ENCODE measurements around the gene PIEZO1. TPM values are rescaled to one million over a fixed set of nuclear protein-coding genes. Genes with fewer than 3 reads are reported as not detected.

The PIEZO1 gene
- total and polyA plus RNA-seq, 2 donors from 2014 or later: 103 to 124 TPM

DNA sequence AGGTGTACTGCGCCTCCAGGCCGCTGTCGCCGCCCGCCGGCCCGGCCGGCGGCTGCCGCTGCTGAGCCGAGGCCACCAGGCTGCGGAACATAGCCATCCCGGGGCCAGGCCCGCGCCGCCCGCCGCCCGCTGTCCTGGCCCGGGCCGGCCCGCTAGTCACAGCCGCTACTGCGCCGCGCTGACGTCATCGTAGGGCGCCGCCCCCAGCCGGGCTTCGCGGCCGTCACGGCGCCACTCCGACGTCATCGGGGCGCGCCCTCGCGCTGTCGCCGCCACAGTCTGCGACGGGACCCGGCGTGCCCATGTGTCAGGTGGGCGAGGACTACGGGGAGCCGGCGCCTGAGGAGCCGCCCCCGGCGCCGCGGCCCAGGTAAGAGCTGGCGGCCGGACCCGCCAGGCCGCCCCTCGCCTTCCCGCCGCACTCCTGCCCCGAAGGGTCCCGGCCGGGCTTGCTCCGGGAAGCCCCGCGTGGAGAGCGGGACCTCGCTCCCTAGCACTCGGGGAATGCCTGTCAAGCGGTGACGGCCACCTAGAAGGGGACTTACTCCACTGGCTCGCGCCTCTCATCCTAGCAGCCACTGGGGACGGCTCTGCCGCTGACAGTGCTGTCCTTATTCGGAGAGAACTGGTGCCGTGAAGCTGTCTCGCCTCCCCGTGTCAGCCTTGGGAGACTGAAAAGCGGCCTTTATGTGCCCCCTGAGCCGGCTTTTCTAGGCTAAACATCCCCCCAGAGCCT, 78.6 kb downstream of the PIEZO1 start, which contains the start of the genes CTU2 and RNF166:
Gene CTU2 (plus strand): TSS at position 275 of the 736 bp plus-strand sequence. CDS start 28 bp downstream, at position 303.
Gene RNF166 (minus strand): TSS at position 180 of the 736 bp plus-strand sequence. CDS start 83 bp downstream, at position 97.
- DNase-seq (peak; percentile 88 to 97 (median 92)), FAIRE-seq (no peak)
- Histone ChIP-seq H3K27me3 (ENCODE audit: control insufficient read depth, insufficient read depth, low read length) (no peaks in the 10 kb centered on the region), H3K27ac (ENCODE audit: low read depth in 2 of 2, low read length in 2 of 2) (peak within 1 kb of the TSS; percentile 47 to 51), H3K4me1 (ENCODE audit: control insufficient read depth in 2 of 3, insufficient read depth in 2 of 3, low read depth in 1 of 3, low read length in 3 of 3) (peaks cover 0 to 27% (median 7%) of the 10 kb centered on the region in 3 donors), H3K4me3 (ENCODE audit: low read length in 3 of 3) (peak within 1 kb of the TSS; percentile 79 to 95 (median 94)), H3K9ac (ENCODE audit: low read length in 3 of 3) (peak within 1 kb of the TSS; percentile 44 to 86 (median 85)), H3K36me3 (ENCODE audit: control insufficient read depth in 2 of 3, insufficient read depth in 3 of 3, low read length in 3 of 3) (no peaks in the 10 kb centered on the region), H3K9me3 (ENCODE audit: control insufficient read depth in 2 of 3, insufficient read depth in 1 of 3, low read length in 3 of 3) (no peaks in the 10 kb centered on the region)
- TF ChIP-seq, protein P1, sequence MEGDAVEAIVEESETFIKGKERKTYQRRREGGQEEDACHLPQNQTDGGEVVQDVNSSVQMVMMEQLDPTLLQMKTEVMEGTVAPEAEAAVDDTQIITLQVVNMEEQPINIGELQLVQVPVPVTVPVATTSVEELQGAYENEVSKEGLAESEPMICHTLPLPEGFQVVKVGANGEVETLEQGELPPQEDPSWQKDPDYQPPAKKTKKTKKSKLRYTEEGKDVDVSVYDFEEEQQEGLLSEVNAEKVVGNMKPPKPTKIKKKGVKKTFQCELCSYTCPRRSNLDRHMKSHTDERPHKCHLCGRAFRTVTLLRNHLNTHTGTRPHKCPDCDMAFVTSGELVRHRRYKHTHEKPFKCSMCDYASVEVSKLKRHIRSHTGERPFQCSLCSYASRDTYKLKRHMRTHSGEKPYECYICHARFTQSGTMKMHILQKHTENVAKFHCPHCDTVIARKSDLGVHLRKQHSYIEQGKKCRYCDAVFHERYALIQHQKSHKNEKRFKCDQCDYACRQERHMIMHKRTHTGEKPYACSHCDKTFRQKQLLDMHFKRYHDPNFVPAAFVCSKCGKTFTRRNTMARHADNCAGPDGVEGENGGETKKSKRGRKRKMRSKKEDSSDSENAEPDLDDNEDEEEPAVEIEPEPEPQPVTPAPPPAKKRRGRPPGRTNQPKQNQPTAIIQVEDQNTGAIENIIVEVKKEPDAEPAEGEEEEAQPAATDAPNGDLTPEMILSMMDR (IDR thresholded peaks at IDR 0.05; ENCODE audit: borderline replicate concordance, extremely low read depth, insufficient read depth): peak; percentile 15
- intact Hi-C loops (cut with DNase I): no loop called here

DNA sequence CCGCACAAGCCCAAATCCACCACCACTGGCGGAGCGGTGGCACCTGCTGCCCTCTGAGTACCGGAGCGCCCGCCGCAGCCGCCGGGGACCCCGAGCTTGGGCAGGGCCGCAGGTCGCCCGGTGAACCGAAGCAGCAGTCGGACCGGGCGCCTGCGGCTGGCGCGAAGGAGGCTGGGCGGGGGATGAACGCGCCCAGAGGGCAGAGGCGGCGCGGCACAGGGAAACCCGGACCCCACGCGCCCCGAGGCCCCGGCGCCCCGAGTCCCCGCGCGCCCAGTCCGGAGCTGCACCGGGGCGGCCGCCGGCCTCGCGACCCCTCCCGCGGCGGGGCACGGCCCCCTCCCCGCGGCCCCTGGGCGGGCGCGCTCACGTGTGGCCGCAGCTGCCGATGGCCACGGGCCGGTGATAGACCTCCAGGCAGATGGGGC, 79.2 kb downstream of the PIEZO1 start:
- Histone ChIP-seq H3K27me3 (ENCODE audit: control insufficient read depth, insufficient read depth, low read length) (no peaks in the 10 kb centered on the region), H3K27ac (ENCODE audit: low read depth in 2 of 2, low read length in 2 of 2) (no peak overlapping the region), H3K9me3 (ENCODE audit: control insufficient read depth in 2 of 3, insufficient read depth in 1 of 3, low read length in 3 of 3) (no peaks in the 10 kb centered on the region), H3K36me3 (ENCODE audit: control insufficient read depth in 2 of 3, insufficient read depth in 3 of 3, low read length in 3 of 3) (no peaks in the 10 kb centered on the region), H3K9ac (ENCODE audit: low read length in 3 of 3) (peak overlapping the region; percentile 27 to 64 (median 48)), H3K4me1 (ENCODE audit: control insufficient read depth in 2 of 3, insufficient read depth in 2 of 3, low read depth in 1 of 3, low read length in 3 of 3) (peaks cover 0 to 29% (median 7%) of the 10 kb centered on the region in 3 donors), H3K4me3 (ENCODE audit: low read length in 3 of 3) (peak overlapping the region; percentile 53 to 95 (median 69))
- FAIRE-seq (no peak), DNase-seq (peak in 2 of 5 donors; percentile 27 to 31)
- intact Hi-C loops (cut with DNase I): no loop called here
- TF ChIP-seq, protein P1 (IDR thresholded peaks at IDR 0.05; ENCODE audit: borderline replicate concordance, extremely low read depth, insufficient read depth): no peak

DNA sequence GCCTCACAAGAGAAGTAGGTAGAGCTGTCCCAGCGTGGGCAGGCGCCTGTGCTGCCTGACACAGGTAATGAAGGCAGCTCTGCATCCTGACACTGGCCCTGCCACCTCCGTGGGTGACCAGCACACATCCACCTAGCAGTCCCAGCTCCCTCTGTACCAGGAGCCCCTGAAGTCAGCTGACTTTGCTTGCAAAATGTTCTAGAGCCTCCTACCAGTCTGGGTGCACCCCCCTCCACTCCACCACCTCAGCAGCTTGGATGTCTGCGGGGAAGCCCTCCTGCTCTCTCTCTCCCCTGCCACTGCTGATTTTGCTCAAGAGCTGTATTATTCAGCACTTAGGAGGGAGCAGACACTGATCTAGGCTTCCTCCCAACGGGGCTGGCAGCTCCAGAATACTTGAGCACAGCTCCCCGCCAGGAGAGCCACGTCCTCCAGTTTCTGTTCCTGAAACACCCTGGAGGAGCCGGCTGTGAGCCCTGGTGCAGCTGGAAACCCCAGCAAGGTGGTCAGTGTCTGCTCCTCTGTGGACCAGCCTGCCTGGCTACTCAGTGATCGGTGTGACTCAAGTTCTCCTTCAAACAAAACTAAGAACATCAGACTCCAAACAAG, 79.8 kb downstream of the PIEZO1 start:
- H3K9ac ChIP-seq (ENCODE audit: low read length in 3 of 3): peak overlapping the region in 2 of 3 donors; percentile 27 to 48
- no peak overlapping the region for H3K27ac ChIP-seq (ENCODE audit: low read depth in 2 of 2, low read length in 2 of 2)
- H3K27me3 ChIP-seq (ENCODE audit: control insufficient read depth, insufficient read depth, low read length): no peaks in the 10 kb centered on the region
- intact Hi-C loops (cut with DNase I): no loop called here
- H3K9me3 ChIP-seq (ENCODE audit: control insufficient read depth in 2 of 3, insufficient read depth in 1 of 3, low read length in 3 of 3): no peaks in the 10 kb centered on the region
- TF ChIP-seq, protein P1 (IDR thresholded peaks at IDR 0.05; ENCODE audit: borderline replicate concordance, extremely low read depth, insufficient read depth): no peak
- H3K36me3 ChIP-seq (ENCODE audit: control insufficient read depth in 2 of 3, insufficient read depth in 3 of 3, low read length in 3 of 3): peaks cover 0 to 3% (median 1%) of the 10 kb centered on the region in 3 donors
- H3K4me1 ChIP-seq (ENCODE audit: control insufficient read depth in 2 of 3, insufficient read depth in 2 of 3, low read depth in 1 of 3, low read length in 3 of 3): peaks cover 0 to 34% (median 7%) of the 10 kb centered on the region in 3 donors
- DNase-seq: no peak
- FAIRE-seq: no peak
- H3K4me3 ChIP-seq (ENCODE audit: low read length in 3 of 3): peak overlapping the region; percentile 53 to 69 (median 53)

All from kidney (tissue), 14 donors.